Gastrocnemius medialis (tissue), 4 donors: ENCODE results near the gene ALG11.

Experiments used
- CTCF ChIP-seq, 5 experiments: fragments of 450-650 bp in 3 of 5; fragments of 200-600 bp in 2 of 5; sonication (generic) in 2 of 5; IDR thresholded peaks in 4 of 5; conservative IDR thresholded peaks in 1 of 5; 1 replicate in 4 of 5; 2 replicates in 1 of 5; pipeline ENCODE4 v1.5.1; 2016 to 2019; ENCODE audit warnings: antibody characterized with exemption in 5 of 5, mild to moderate bottlenecking in 3 of 5, moderate library complexity in 3 of 5
- POLR2A ChIP-seq, 2 donors: fragments of 450-650 bp; IDR thresholded peaks; one replicate each; pipeline ENCODE4 v1.6.1; 2017; ENCODE audit warnings: antibody characterized with exemption in 2 of 2, mild to moderate bottlenecking in 2 of 2, moderate library complexity in 2 of 2

- TF ChIP-seq POLR2A (IDR thresholded peaks at IDR 0.05) = no peak
- TF ChIP-seq CTCF (IDR thresholded peaks at IDR 0.05 in 4 of 5, conservative IDR thresholded peaks at IDR 0.05 in 1 of 5) = no peak
These were observed 8.7 kb upstream of the ALG11 start for GRCh38 chr13:52003541-52003940.
